Smooth muscle cell (in vitro differentiated cells): ENCODE measurements around the gene OBP2A. TPM values are rescaled to one million over a fixed set of nuclear protein-coding genes. Genes with fewer than 3 reads are reported as not detected.

Experiments used
- DNase-seq: peaks from one replicate; lab custom pipeline; 2025; ENCODE audit not compliant: unreplicated experiment; lab: John Stamatoyannopoulos, UW
- H2AFZ ChIP-seq: fragments of 200-600 bp; sonication (generic); 2 replicates; pipeline ENCODE4 v1.6.0; 2016; ENCODE audit warnings: antibody characterized with exemption, low read depth, mild to moderate bottlenecking
- H3F3A ChIP-seq: fragments of 200-600 bp; sonication (generic); 2 replicates; pipeline ENCODE4 v1.6.0; 2017; ENCODE audit warnings: antibody characterized with exemption, low read depth
- H3K27ac ChIP-seq: fragments of 200-600 bp; sonication (generic); 2 replicates; pipeline ENCODE4 v1.5.1; 2016; ENCODE audit warnings: low read depth, mild to moderate bottlenecking
- H3K27me3 ChIP-seq: fragments of 200-600 bp; sonication (generic); 2 replicates; pipeline ENCODE4 v1.6.1; 2016; ENCODE audit warnings: low read depth, mild to moderate bottlenecking
- H3K36me3 ChIP-seq: fragments of 200-600 bp; sonication (generic); 2 replicates; pipeline ENCODE4 v1.5.1; 2016; ENCODE audit warnings: low read depth
- H3K4me1 ChIP-seq: fragments of 200-600 bp; sonication (generic); 2 replicates; pipeline ENCODE4 v1.5.1; 2016; ENCODE audit warnings: low read depth
- H3K4me2 ChIP-seq: fragments of 200-600 bp; sonication (generic); 2 replicates; pipeline ENCODE4 v1.6.0; 2016; ENCODE audit warnings: mild to moderate bottlenecking
- H3K4me3 ChIP-seq: fragments of 200-600 bp; sonication (generic); 2 replicates; pipeline ENCODE4 v1.5.1; 2016; ENCODE audit warnings: mild to moderate bottlenecking
- H3K79me2 ChIP-seq: fragments of 200-600 bp; sonication (generic); 2 replicates; pipeline ENCODE4 v1.6.0; 2016; ENCODE audit warnings: low read depth, mild to moderate bottlenecking
- H3K9ac ChIP-seq: fragments of 200-600 bp; sonication (generic); 2 replicates; pipeline ENCODE4 v1.6.0; 2016; ENCODE audit warnings: low read depth
- H3K9me3 ChIP-seq: fragments of 200-600 bp; sonication (generic); replicated peaks from 2 replicates; pipeline ENCODE4 v1.5.1; 2016; ENCODE audit warnings: low read depth
- H4K20me1 ChIP-seq: fragments of 200-600 bp; sonication (generic); 2 replicates; pipeline ENCODE4 v1.6.0; 2016; ENCODE audit warnings: low read depth
- WGBS: methylation state at CpG from one replicate; pipeline ENCODE4 v1.1.7; 2016; ENCODE audit warnings: low lambda C conversion rate; 5-methylcytosine and 5-hydroxymethylcytosine counted together
- polyA plus RNA-seq: library from polyadenylated mRNA; unstranded; fragments of >200 nt; fragmentation: Nextera tagmentation; extraction: Ambion mirVana; gene quantifications from 2 replicates; pipeline ENCODE4 v1.2.1, GENCODE V29; 2016
- total RNA-seq: library from RNA; depleted of rRNA; stranded (reverse); fragments of >200 nt; gene quantifications from 2 replicates; pipeline ENCODE4 v1.2.3, GENCODE V29; 2014
- TF ChIP-seq, protein P1 (sequence below): fragments of 200-600 bp; sonication (generic); IDR thresholded peaks from 2 replicates; pipeline ENCODE4 v1.5.1; 2017; ENCODE audit warnings: borderline replicate concordance, mild to moderate bottlenecking, antibody characterized with exemption; ENCODE audit not compliant: insufficient read depth, poor library complexity, severe bottlenecking

Gene OBP2A
- total and polyA plus RNA-seq, 2 experiments from 2014 or later = 0.61 TPM; not detected in 1

DNA sequence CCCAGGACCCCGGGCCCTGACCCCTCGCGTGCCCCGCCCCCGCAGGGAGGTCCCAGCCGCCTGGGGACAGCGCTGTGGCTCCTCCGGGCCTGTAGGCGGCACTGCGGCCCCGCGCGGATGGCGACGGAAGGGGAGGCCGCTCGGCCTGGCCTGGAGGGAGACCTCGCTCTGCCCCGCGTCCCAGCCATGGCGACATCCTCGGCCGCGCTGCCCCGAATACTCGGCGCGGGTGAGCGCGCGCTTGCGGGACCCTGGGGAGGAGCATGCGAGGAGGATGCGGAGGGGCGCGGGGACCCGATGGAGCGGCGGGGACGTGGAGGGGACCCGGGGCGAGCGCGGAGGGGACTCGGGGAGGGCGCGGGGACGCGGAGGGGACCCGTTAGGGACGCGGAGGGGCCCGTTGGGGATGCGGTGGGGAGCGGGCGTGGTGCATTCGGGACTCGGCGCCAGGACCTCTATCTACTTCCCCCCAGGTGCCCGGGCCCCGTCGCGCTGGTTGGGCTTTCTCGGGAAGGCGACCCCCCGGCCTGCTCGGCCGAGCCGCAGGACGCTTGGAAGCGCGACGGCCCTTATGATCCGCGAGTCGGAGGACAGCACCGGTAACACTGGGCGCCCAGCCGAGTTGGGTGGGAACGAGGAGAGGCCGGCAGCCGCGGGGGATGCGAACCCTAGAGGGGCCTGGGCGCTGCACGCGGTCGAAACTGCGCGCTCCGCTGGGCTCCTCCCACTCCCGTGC is 45.2 kb upstream of the OBP2A start, which contains the start of gene MRPS2:
MRPS2 (plus strand) TSS at position 158 of the 736 bp plus-strand sequence; CDS start at position 187, 29 bp downstream.
- TF ChIP-seq, protein P1, sequence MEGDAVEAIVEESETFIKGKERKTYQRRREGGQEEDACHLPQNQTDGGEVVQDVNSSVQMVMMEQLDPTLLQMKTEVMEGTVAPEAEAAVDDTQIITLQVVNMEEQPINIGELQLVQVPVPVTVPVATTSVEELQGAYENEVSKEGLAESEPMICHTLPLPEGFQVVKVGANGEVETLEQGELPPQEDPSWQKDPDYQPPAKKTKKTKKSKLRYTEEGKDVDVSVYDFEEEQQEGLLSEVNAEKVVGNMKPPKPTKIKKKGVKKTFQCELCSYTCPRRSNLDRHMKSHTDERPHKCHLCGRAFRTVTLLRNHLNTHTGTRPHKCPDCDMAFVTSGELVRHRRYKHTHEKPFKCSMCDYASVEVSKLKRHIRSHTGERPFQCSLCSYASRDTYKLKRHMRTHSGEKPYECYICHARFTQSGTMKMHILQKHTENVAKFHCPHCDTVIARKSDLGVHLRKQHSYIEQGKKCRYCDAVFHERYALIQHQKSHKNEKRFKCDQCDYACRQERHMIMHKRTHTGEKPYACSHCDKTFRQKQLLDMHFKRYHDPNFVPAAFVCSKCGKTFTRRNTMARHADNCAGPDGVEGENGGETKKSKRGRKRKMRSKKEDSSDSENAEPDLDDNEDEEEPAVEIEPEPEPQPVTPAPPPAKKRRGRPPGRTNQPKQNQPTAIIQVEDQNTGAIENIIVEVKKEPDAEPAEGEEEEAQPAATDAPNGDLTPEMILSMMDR = peak; percentile 77
- no peak for DNase-seq
- H4K20me1 ChIP-seq = peaks cover 22% of the 10 kb centered on the region

DNA sequence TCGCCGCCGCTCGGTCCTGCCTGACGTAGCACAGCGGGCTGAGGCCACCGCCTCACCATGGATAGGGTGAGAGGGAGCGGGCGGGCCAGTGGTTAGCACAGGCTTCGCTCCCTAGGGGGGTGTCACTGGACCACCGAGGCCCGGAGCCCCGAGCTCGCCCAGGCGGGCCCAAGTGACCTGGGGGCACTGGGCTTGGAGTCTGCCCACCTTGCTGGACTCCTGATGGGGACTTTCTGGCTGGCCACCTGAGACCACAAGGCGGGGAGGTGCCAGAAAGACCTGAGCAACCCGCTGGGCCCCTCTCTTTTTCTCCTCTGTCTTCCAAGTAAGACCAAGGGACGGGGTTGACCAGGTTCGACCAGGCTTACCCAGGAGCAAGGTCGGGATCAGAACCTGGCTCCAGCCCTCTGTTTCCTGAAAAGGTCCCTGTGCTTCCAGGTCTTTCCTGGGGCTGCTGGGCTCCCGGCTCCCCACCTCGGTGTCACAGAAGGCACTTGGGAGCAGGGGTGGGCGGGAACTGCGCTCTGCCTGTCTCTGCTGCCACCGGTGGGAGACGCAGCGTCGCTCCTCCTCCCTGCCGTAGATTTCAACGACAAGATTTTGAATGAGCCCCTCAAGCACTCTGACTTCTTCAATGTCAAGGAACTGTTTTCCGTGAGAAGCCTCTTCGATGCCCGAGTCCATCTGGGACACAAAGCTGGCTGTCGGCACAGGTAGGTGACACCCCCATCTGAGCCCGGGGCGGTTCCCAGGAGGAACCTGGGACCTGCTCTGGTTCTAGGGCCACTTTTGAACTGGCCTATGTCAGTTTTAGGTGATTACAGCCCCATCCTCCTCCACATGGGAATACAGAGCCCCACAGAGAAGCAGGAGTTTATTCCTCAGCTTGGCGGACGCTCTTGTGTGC is 44.4 kb upstream of the OBP2A start:
- Histone ChIP-seq H3K9ac (peak overlapping the region; percentile 82), H3K36me3 (no peaks in the 10 kb centered on the region), H4K20me1 (peaks cover 22% of the 10 kb centered on the region), H3K9me3 (no peaks in the 10 kb centered on the region), H3K79me2 (peaks cover 18% of the 10 kb centered on the region), H3K27me3 (no peaks in the 10 kb centered on the region), H2AFZ (peak overlapping the region; percentile 96), H3K4me2 (peak overlapping the region; percentile 98), H3K4me1 (peaks cover 11% of the 10 kb centered on the region), H3K27ac (peak overlapping the region; percentile 15), H3F3A (peaks cover 3% of the 10 kb centered on the region), H3K4me3 (peak overlapping the region; percentile 94)
- DNase-seq = no peak
- TF ChIP-seq, protein P1 = no peak
- 45% methylated on average over 34 of the region's 38 CpGs for WGBS

More for the DNA sequence above, 45.2 kb upstream of the OBP2A start, which contains the start of gene MRPS2:
- H3K4me2 ChIP-seq = peak within 1 kb of the TSS; percentile 98
- H3K27me3 ChIP-seq = no peaks in the 10 kb centered on the region
- peaks cover 18% of the 10 kb centered on the region for H3K79me2 ChIP-seq
- peaks cover 3% of the 10 kb centered on the region for H3F3A ChIP-seq
- under 1% methylated on average over 41 of the region's 92 CpGs for WGBS
- peaks cover 11% of the 10 kb centered on the region for H3K4me1 ChIP-seq
- no peaks in the 10 kb centered on the region for H3K36me3 ChIP-seq
- peak within 1 kb of the TSS; percentile 98 for H2AFZ ChIP-seq
- no peaks in the 10 kb centered on the region for H3K9me3 ChIP-seq
- peak within 1 kb of the TSS; percentile 18 for H3K27ac ChIP-seq
- peak within 1 kb of the TSS; percentile 82 for H3K9ac ChIP-seq
- peak within 1 kb of the TSS; percentile 94 for H3K4me3 ChIP-seq

GRCh38 chr9:135502168-135502872 is 43.6 kb upstream of the OBP2A start:
- Histone ChIP-seq H3K79me2 (peaks cover 18% of the 10 kb centered on the region), H3K4me3 (no peak overlapping the region), H3K4me1 (peaks cover 11% of the 10 kb centered on the region), H3K4me2 (peak overlapping the region; percentile 98), H3K9me3 (no peaks in the 10 kb centered on the region), H3K36me3 (no peaks in the 10 kb centered on the region), H3K27ac (no peak overlapping the region), H2AFZ (no peak overlapping the region), H3K9ac (no peak overlapping the region), H4K20me1 (peaks cover 22% of the 10 kb centered on the region), H3F3A (peaks cover 3% of the 10 kb centered on the region), H3K27me3 (no peaks in the 10 kb centered on the region)
- TF ChIP-seq, protein P1 = no peak
- DNase-seq = no peak
- 95% methylated on average over 11 of the region's 15 CpGs for WGBS
